Mesothelial cell of epicardium (in vitro differentiated cells): ENCODE data around the gene PTPRN2. TPM values are rescaled to one million over a fixed set of nuclear protein-coding genes. Genes with fewer than 3 reads are reported as not detected.
"Not testable (repeated sequence)": the region's sequence is repeated elsewhere in the genome, so short reads cannot be mapped to it uniquely, and the experiment has no call there.

Source experiments
- DNase-seq, 2 experiments: peaks; one replicate each; pipeline ENCODE4 v3.0.0; 2021; ENCODE audit warnings: low spot score in 2 of 2; ENCODE audit not compliant: unreplicated experiment in 2 of 2
- H3K27ac Mint-ChIP-seq: 2 replicates; pipeline ENCODE4 v1.8.0; 2021; ENCODE audit warnings: mixed read lengths
- H3K27me3 Mint-ChIP-seq: 2 replicates; pipeline ENCODE4 v1.8.0; 2021; ENCODE audit warnings: low read depth, mixed read lengths
- H3K36me3 Mint-ChIP-seq: 2 replicates; pipeline ENCODE4 v1.8.0; 2021; ENCODE audit warnings: mixed read lengths
- H3K4me1 Mint-ChIP-seq: 2 replicates; pipeline ENCODE4 v1.8.0; 2021; ENCODE audit warnings: mixed read lengths
- H3K4me3 Mint-ChIP-seq: 2 replicates; pipeline ENCODE4 v1.8.0; 2021; ENCODE audit warnings: mild to moderate bottlenecking, moderate library complexity, mixed read lengths
- H3K9me3 Mint-ChIP-seq: 2 replicates; pipeline ENCODE4 v1.8.0; 2021; ENCODE audit warnings: mixed read lengths
- total RNA-seq: library from RNA; stranded (reverse); gene quantifications from 3 replicates; pipeline ENCODE4 v1.2.1, GENCODE V29; 2021
- TF ChIP-seq, protein P1 (sequence below): fragments of 200-600 bp; sonication (generic); IDR thresholded peaks from one replicate; pipeline ENCODE4 v1.5.0; 2021; ENCODE audit warnings: antibody characterized with exemption; ENCODE audit not compliant: unreplicated experiment

PTPRN2 gene
- total RNA-seq, 1 donor from 2014 or later: 2.2 TPM

DNA sequence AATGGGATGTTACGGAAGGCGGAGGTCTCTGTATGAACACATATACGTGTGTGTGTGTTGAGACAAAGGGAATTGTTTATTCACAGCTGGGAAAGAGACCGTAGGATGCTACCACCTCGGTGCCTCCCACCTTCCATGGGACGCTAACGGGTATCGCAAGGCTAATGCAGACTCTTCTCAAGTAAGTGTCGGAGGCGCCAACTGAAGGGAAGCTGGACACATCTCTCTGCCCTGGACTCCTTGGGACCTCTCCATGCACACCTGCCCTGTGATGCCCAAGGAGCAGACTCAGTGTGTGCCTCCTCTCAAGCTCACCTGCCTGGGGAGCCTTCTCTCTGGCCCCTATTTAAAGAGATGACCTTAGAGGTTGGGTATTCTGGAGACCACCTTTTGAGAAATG lies 1020.0 kb downstream of the PTPRN2 start:
- H3K36me3 Mint-ChIP-seq: no peaks in the 10 kb centered on the region
- H3K4me3 Mint-ChIP-seq: peak overlapping the region; percentile 82
- H3K27ac Mint-ChIP-seq: no peak overlapping the region
- TF ChIP-seq, protein P1, sequence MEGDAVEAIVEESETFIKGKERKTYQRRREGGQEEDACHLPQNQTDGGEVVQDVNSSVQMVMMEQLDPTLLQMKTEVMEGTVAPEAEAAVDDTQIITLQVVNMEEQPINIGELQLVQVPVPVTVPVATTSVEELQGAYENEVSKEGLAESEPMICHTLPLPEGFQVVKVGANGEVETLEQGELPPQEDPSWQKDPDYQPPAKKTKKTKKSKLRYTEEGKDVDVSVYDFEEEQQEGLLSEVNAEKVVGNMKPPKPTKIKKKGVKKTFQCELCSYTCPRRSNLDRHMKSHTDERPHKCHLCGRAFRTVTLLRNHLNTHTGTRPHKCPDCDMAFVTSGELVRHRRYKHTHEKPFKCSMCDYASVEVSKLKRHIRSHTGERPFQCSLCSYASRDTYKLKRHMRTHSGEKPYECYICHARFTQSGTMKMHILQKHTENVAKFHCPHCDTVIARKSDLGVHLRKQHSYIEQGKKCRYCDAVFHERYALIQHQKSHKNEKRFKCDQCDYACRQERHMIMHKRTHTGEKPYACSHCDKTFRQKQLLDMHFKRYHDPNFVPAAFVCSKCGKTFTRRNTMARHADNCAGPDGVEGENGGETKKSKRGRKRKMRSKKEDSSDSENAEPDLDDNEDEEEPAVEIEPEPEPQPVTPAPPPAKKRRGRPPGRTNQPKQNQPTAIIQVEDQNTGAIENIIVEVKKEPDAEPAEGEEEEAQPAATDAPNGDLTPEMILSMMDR: no peak
- H3K4me1 Mint-ChIP-seq: peaks cover 16% of the 10 kb centered on the region
- no peak for DNase-seq
- H3K27me3 Mint-ChIP-seq: peaks cover 38% of the 10 kb centered on the region
- peaks cover 6% of the 10 kb centered on the region for H3K9me3 Mint-ChIP-seq

DNA sequence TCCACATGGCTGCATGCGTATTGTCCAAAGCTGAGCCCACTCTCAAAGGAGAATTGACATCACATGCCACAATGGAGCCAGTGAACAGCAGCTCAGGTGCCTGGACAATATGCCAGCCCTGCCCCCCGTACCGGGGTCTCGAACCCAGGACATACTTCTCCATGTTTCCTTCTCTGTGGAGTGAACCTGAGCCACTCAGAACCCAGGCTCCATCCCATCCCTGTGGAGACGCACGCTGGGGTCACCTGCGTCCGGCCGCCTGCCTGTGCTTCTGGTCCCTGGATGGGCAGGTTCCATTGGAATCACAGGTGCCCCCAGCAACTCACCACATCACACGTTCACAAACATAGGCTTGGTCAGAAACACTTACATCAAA lies 1021.0 kb downstream of the PTPRN2 start:
- TF ChIP-seq, protein P1: no peak
- peaks cover 16% of the 10 kb centered on the region for H3K4me1 Mint-ChIP-seq
- no peak for DNase-seq
- no peak overlapping the region for H3K27ac Mint-ChIP-seq
- H3K27me3 Mint-ChIP-seq: peaks cover 27% of the 10 kb centered on the region
- H3K4me3 Mint-ChIP-seq: no peak overlapping the region
- H3K36me3 Mint-ChIP-seq: no peaks in the 10 kb centered on the region
- peaks cover 6% of the 10 kb centered on the region for H3K9me3 Mint-ChIP-seq

DNA sequence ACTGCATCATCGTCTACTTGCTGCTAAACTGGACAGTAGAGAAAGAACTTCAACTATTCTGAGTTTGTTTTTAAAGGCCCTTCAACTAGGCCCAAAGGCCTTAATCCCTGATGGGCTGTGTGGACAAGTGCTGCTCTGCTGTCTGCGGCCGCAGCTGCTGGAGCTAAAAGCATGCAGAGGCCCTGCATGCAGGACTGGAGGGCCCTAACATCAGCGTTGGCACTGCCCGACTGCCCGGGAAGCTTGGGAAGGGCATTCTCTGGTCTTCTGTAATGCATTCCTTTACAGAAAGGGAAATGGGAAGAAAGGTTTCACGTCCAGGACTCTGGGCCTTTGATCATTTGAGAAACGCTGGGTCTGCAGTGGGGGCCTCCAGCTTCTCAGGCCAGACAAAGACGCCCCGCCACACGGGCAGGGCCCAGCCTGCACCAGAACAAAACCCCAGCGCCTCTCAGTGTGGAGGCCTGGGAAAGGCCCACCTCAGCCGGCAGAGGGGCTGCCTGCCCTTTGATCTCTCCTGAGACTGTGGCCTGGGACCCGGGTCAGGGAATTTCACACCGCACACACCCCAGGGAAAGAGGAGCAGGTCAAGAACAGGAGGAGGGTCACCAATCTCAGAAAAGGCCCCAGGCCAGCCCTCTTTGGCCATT lies 1021.5 kb downstream of the PTPRN2 start:
- H3K27ac Mint-ChIP-seq: no peak overlapping the region
- H3K4me3 Mint-ChIP-seq: no peak overlapping the region
- peaks cover 6% of the 10 kb centered on the region for H3K9me3 Mint-ChIP-seq
- H3K36me3 Mint-ChIP-seq: no peaks in the 10 kb centered on the region
- peaks cover 16% of the 10 kb centered on the region for H3K4me1 Mint-ChIP-seq
- TF ChIP-seq, protein P1: no peak
- peaks cover 26% of the 10 kb centered on the region for H3K27me3 Mint-ChIP-seq
- no peak for DNase-seq

DNA sequence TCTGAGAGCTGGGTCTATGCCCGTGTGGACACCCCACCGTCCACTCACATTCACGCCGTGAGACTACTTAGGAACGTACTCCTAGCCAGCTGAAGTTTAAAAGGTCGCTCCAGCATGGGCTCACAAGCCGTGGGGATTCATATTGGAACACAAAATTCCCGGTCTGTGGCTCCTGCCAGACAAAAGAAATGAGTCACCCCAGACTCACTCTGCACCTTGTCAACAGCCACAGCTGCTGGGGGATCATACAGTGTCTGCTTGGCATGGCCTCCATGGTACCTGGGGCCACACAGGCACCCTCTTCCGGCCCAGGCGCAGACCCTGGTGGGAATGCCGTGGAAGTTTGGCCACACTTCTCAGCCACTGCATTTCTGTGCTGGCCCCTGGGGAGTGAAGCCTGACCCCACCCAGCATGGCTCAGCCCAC lies 1022.4 kb downstream of the PTPRN2 start:
- H3K4me3 Mint-ChIP-seq: no peak overlapping the region

DNA sequence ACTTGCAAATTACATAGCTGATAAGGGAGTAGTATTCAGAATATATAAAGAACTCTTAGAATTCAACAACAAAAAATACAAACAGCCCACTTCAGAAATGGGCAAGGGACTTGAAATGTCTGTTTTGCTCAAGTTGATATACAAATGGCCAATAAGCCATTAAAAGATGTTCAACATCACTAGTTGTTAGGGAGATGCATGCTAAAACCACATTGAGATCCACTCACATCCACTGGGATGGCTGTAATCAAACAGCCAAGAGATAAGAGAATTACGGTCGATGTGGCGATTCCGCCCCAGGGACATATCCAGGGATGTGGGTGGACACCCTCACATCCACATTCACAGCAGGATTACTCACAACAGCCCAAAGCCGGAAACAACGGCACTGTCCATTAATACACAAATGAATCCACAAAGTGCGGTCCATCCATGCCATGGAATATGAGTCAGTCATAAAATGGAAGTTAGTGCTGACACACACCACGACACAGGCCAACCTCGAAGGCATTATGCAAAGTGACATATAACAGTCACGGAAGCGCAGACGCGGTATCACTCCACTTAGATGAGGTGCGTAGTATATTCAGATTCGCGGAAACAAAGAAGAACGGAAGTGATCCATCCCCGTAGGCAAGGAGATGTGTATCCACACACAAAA lies 1023.0 kb downstream of the PTPRN2 start:
- TF ChIP-seq, protein P1: no peak
- DNase-seq: no peak
- Mint-ChIP-seq H3K36me3 (no peaks in the 10 kb centered on the region), H3K9me3 (peaks cover 6% of the 10 kb centered on the region), H3K4me3 (no peak overlapping the region), H3K27ac (no peak overlapping the region), H3K27me3 (peaks cover 18% of the 10 kb centered on the region), H3K4me1 (peaks cover 16% of the 10 kb centered on the region)

More for the DNA sequence above, 1022.4 kb downstream of the PTPRN2 start:
- TF ChIP-seq, protein P1: no peak
- DNase-seq: no peak
- no peaks in the 10 kb centered on the region for H3K36me3 Mint-ChIP-seq
- no peak overlapping the region for H3K27ac Mint-ChIP-seq
- peaks cover 22% of the 10 kb centered on the region for H3K27me3 Mint-ChIP-seq
- H3K9me3 Mint-ChIP-seq: peaks cover 6% of the 10 kb centered on the region
- peaks cover 16% of the 10 kb centered on the region for H3K4me1 Mint-ChIP-seq

DNA sequence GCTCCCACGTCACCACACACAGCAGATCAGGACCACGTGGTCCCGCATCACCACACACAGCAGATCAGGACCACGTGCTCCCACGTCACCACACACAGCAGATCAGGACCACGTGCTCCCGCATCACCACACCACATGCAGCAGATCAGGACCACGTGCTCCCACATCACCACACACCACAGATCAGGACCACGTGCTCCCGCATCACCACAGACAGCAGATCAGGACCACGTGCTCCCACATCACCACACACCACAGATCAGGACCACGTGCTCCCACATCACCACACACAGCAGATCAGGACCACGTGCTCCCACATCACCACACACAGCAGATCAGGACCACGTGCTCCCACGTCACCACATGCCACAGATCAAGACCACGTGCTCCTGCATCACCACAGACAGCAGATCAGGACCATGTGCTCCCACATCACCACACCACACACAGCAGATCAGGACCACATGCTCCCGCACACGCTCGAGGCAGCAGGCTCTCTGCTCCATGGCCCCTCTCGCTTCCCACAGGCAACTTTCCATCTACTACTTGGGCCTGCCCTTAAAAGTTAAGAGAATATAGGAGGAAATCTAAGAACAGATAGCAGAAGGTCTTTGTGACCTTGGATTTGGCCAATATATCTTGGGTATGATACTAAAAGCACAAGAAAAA lies 1024.0 kb downstream of the PTPRN2 start:
- H3K9me3 Mint-ChIP-seq, H3K27ac Mint-ChIP-seq, DNase-seq, H3K4me3 Mint-ChIP-seq, H3K4me1 Mint-ChIP-seq, H3K36me3 Mint-ChIP-seq: not testable (repeated sequence)
- H3K27me3 Mint-ChIP-seq: peaks cover 13% of the 10 kb centered on the region

DNA sequence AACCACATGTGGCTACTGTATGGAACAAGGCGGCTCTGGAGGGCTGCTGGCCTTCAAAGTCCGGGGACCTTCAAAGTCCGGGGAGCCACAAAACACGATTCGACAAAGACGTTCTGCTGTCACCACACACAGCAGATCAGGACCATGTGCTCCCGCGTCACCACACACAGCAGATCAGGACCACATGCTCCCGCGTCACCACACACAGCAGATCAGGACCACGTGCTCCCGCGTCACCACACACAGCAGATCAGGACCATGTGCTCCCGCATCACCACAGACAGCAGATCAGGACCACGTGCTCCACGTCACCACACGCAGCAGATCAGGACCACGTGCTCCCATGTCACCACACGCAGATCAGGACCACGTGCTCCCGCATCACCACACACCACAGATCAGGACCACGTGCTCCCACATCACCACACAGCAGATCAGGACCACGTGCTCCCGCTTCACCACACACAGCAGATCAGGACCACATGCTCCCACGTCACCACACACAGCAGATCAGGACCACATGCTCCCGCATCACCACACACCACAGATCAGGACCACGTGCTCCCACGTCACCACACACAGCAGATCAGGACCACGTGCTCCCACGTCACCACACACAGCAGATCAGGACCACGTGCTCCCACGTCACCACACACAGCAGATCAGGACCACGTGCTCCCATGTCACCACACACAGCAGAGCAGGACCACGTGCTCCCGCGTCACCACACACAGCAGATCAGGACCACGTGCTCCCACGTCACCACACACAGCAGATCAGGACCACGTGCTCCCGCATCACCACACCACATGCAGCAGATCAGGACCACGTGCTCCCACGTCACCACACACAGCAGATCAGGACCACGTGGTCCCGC lies 1024.9 kb downstream of the PTPRN2 start:
- DNase-seq, H3K4me1 Mint-ChIP-seq, H3K36me3 Mint-ChIP-seq, H3K27me3 Mint-ChIP-seq, H3K27ac Mint-ChIP-seq, H3K4me3 Mint-ChIP-seq, H3K9me3 Mint-ChIP-seq: not testable (repeated sequence)
